ENCODE data around the gene TUBD1. TPM values are rescaled to one million over a fixed set of nuclear protein-coding genes. Genes with fewer than 3 reads are reported as not detected.

TUBD1 gene
- total and polyA plus RNA-seq, 2 of the 13 experiments (the other 11 are each of a cell fraction or from before 2014, with no cell fraction given) = 18.2 to 25.9 TPM

DNA sequence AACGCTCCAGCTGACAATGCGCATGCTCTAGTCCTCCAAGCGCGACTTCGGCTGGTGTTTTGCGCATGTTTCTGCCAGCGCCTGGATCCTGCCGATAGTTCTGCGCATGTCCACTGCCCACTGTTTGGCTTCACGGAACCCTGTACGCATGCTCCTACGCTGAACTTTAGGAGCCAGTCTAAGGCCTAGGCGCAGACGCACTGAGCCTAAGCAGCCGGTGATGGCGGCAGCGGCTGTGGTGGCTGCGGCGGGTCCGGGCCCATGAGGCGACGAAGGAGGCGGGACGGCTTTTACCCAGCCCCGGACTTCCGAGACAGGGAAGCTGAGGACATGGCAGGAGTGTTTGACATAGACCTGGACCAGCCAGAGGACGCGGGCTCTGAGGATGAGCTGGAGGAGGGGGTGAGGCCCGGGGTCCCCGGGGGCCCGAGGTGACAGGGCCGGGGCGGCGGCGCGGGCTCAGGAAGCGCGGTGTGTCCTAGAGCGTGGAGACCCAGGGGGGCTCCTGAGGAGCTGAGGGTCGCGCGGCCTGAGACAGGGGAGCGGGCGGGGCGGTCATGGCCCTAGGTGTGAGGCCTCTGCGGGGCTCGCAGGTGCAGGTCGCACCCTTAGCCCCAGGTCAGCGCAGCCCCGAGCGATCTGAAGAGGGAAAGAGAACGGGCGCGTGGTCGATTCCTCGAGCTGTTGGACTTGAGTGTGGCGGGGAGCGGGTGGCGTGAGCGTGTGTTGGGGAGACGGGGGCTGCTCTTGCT lies at the start of gene TUBD1, which contains the start of gene RPS6KB1 (continued):
- TF ChIP-seq U2AF1 (optimal IDR thresholded peaks at IDR 0.05; ENCODE audit: low read depth, low read length) (no peak), ZNF598 (CRISPR knock-in tag; IDR thresholded peaks at IDR 0.05; ENCODE audit: borderline replicate concordance) (no peak), XBP1 (CRISPR knock-in tag; IDR thresholded peaks at IDR 0.05) (no peak), KAT2B (IDR thresholded peaks at IDR 0.05; ENCODE audit: borderline replicate concordance, low read depth, low read length) (no peak), SPEN (CRISPR knock-in tag; IDR thresholded peaks at IDR 0.05; ENCODE audit: low read depth) (peak; percentile 99), IRX3 (CRISPR knock-in tag; IDR thresholded peaks at IDR 0.05; ENCODE audit: borderline replicate concordance, low read depth) (no peak; the same call in 1 of the 2 replicates), SRY (CRISPR knock-in tag; IDR thresholded peaks at IDR 0.05) (peak; percentile 74; the same call in 1 of the 2 replicates), HDAC1 (CRISPR knock-in tag; IDR thresholded peaks at IDR 0.05) (peak; percentile 98)
- TF ChIP-seq, protein P1, sequence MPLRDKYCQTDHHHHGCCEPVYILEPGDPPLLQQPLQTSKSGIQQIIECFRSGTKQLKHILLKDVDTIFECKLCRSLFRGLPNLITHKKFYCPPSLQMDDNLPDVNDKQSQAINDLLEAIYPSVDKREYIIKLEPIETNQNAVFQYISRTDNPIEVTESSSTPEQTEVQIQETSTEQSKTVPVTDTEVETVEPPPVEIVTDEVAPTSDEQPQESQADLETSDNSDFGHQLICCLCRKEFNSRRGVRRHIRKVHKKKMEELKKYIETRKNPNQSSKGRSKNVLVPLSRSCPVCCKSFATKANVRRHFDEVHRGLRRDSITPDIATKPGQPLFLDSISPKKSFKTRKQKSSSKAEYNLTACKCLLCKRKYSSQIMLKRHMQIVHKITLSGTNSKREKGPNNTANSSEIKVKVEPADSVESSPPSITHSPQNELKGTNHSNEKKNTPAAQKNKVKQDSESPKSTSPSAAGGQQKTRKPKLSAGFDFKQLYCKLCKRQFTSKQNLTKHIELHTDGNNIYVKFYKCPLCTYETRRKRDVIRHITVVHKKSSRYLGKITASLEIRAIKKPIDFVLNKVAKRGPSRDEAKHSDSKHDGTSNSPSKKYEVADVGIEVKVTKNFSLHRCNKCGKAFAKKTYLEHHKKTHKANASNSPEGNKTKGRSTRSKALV (CRISPR knock-in tag; IDR thresholded peaks at IDR 0.05) = peak; percentile 93
- TF ChIP-seq, protein P2, sequence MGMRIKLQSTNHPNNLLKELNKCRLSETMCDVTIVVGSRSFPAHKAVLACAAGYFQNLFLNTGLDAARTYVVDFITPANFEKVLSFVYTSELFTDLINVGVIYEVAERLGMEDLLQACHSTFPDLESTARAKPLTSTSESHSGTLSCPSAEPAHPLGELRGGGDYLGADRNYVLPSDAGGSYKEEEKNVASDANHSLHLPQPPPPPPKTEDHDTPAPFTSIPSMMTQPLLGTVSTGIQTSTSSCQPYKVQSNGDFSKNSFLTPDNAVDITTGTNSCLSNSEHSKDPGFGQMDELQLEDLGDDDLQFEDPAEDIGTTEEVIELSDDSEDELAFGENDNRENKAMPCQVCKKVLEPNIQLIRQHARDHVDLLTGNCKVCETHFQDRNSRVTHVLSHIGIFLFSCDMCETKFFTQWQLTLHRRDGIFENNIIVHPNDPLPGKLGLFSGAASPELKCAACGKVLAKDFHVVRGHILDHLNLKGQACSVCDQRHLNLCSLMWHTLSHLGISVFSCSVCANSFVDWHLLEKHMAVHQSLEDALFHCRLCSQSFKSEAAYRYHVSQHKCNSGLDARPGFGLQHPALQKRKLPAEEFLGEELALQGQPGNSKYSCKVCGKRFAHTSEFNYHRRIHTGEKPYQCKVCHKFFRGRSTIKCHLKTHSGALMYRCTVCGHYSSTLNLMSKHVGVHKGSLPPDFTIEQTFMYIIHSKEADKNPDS (CRISPR knock-in tag; IDR thresholded peaks at IDR 0.05) = no peak
- TF ChIP-seq, protein P3, sequence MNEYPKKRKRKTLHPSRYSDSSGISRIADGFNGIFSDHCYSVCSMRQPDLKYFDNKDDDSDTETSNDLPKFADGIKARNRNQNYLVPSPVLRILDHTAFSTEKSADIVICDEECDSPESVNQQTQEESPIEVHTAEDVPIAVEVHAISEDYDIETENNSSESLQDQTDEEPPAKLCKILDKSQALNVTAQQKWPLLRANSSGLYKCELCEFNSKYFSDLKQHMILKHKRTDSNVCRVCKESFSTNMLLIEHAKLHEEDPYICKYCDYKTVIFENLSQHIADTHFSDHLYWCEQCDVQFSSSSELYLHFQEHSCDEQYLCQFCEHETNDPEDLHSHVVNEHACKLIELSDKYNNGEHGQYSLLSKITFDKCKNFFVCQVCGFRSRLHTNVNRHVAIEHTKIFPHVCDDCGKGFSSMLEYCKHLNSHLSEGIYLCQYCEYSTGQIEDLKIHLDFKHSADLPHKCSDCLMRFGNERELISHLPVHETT (CRISPR knock-in tag; conservative IDR thresholded peaks at IDR 0.05) = no peak; the same call in 1 of the 2 replicates
- TF ChIP-seq, protein P4, sequence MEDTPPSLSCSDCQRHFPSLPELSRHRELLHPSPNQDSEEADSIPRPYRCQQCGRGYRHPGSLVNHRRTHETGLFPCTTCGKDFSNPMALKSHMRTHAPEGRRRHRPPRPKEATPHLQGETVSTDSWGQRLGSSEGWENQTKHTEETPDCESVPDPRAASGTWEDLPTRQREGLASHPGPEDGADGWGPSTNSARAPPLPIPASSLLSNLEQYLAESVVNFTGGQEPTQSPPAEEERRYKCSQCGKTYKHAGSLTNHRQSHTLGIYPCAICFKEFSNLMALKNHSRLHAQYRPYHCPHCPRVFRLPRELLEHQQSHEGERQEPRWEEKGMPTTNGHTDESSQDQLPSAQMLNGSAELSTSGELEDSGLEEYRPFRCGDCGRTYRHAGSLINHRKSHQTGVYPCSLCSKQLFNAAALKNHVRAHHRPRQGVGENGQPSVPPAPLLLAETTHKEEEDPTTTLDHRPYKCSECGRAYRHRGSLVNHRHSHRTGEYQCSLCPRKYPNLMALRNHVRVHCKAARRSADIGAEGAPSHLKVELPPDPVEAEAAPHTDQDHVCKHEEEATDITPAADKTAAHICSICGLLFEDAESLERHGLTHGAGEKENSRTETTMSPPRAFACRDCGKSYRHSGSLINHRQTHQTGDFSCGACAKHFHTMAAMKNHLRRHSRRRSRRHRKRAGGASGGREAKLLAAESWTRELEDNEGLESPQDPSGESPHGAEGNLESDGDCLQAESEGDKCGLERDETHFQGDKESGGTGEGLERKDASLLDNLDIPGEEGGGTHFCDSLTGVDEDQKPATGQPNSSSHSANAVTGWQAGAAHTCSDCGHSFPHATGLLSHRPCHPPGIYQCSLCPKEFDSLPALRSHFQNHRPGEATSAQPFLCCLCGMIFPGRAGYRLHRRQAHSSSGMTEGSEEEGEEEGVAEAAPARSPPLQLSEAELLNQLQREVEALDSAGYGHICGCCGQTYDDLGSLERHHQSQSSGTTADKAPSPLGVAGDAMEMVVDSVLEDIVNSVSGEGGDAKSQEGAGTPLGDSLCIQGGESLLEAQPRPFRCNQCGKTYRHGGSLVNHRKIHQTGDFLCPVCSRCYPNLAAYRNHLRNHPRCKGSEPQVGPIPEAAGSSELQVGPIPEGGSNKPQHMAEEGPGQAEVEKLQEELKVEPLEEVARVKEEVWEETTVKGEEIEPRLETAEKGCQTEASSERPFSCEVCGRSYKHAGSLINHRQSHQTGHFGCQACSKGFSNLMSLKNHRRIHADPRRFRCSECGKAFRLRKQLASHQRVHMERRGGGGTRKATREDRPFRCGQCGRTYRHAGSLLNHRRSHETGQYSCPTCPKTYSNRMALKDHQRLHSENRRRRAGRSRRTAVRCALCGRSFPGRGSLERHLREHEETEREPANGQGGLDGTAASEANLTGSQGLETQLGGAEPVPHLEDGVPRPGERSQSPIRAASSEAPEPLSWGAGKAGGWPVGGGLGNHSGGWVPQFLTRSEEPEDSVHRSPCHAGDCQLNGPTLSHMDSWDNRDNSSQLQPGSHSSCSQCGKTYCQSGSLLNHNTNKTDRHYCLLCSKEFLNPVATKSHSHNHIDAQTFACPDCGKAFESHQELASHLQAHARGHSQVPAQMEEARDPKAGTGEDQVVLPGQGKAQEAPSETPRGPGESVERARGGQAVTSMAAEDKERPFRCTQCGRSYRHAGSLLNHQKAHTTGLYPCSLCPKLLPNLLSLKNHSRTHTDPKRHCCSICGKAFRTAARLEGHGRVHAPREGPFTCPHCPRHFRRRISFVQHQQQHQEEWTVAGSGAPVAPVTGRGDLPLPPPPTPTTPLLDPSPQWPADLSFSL (CRISPR knock-in tag; IDR thresholded peaks at IDR 0.05) = no peak
- TF ChIP-seq, protein P5, sequence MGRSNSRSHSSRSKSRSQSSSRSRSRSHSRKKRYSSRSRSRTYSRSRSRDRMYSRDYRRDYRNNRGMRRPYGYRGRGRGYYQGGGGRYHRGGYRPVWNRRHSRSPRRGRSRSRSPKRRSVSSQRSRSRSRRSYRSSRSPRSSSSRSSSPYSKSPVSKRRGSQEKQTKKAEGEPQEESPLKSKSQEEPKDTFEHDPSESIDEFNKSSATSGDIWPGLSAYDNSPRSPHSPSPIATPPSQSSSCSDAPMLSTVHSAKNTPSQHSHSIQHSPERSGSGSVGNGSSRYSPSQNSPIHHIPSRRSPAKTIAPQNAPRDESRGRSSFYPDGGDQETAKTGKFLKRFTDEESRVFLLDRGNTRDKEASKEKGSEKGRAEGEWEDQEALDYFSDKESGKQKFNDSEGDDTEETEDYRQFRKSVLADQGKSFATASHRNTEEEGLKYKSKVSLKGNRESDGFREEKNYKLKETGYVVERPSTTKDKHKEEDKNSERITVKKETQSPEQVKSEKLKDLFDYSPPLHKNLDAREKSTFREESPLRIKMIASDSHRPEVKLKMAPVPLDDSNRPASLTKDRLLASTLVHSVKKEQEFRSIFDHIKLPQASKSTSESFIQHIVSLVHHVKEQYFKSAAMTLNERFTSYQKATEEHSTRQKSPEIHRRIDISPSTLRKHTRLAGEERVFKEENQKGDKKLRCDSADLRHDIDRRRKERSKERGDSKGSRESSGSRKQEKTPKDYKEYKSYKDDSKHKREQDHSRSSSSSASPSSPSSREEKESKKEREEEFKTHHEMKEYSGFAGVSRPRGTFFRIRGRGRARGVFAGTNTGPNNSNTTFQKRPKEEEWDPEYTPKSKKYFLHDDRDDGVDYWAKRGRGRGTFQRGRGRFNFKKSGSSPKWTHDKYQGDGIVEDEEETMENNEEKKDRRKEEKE (IDR thresholded peaks at IDR 0.05) = no peak
